Ramos (cell line): ENCODE measurements around the gene RPIA.
"Not testable (repeated sequence)": the region's sequence is repeated elsewhere in the genome, so short reads cannot be mapped to it uniquely, and the experiment has no call there.

Experiments
- in situ Hi-C: fragments of 300-500 bp; cut with MboI; formaldehyde crosslinking; loops from one replicate; pipeline ENCODE4 v1.14.3; 2022; ENCODE audit warnings: low sequenced_read_pairs; ENCODE audit not compliant: unreplicated experiment

Gene RPIA

DNA sequence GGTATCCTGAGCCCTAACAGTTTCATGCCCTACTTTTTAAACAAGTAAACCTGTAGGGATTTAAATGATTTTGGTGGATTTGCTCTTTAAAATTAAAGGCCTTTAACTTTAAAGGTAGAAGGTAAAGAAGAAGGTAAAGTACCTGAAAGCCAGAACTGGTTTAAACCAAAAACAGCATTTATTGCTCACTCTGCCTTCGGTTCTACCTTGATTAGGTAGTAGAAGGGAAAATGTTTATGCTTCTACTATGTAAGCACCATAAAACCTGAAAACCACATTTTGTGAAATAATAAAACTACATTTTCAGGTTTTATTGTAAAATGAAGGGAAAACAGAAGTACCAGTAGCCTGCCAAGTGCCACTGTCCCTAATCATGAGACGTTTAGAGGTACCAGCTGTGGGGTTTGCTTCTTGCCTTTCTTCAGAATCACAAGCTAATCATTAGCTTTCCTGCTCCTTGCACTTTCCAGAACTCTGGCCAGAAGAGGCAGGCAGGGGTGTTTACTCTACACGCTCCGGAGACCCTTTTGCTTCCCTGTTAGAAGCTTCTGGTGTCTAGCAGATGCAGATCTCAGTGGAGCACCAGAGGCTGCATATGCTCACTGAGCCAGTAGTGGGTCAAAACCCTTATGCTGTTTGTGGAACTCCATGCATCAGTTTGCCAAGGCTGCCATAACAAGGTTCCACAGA is 33.3 kb downstream of the RPIA start:
- in situ Hi-C loops = no loop called here

DNA sequence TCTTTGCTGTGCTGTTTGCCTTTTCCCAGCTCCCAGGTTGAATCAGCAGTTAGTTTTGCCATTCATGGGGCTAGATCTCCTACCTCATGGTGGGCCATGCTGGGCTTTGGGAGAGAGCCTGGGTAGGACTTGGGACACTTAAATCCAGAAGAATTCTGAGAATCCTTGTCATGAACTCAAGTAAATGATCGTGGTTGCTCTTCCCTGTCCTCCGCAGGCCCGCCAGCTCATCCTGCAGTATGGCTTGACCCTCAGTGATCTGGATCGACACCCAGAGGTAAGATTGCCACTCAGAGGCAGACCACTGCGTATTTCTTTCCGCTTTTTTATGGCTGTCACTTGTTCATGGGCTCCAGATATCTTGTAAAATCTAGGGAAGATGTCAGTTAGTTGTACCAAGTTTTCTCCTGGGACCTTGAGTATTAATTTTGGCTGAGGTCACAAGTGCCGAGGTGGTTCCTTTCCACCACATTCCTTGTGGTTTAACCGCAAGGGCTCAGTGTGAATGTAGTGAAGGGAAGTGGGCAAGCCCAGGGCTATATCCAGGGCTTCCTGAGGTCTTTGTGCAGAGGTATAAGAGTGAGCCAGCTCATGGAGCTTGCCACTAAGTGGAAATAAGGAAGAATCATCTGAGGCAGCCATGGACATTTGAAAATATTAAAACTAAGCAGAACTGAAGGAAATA is 37.7 kb downstream of the RPIA start:
- in situ Hi-C loops = no loop called here

DNA sequence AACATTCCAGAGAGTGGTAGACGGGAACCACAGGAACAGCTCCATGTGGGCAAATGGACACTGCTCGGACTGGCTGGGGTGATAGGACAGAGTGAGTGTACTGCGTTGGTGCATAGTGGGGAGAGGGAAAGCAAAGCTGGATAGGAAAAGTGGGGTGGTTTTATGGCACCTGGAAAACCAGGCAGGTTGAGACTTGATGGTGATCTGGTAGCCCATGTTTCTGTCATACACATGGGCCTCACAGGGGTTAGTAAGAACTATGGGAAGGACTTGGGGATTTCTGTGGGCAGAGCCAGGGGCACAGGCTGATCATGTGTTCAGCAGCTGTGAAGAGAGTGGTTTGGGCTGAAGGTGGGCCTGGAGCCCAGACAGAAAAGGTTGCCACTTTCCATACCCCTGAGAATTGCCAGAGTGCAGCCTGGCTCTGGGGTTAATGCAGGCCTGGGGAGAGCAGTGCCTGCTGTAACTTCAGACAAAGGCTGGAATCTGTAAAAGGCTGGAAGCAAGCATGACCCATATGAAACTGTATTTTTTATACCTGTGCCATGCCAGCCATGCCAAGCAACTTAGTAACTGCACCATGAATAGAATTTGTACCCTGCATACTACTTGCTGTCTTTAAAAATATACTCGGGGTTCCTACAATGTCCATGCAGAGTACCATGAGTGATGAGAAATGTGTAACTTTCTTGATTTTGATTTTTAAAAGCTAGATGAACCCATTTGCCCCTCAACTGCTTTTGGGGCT is 41.9 kb downstream of the RPIA start:
- in situ Hi-C loops = no loop called here

DNA sequence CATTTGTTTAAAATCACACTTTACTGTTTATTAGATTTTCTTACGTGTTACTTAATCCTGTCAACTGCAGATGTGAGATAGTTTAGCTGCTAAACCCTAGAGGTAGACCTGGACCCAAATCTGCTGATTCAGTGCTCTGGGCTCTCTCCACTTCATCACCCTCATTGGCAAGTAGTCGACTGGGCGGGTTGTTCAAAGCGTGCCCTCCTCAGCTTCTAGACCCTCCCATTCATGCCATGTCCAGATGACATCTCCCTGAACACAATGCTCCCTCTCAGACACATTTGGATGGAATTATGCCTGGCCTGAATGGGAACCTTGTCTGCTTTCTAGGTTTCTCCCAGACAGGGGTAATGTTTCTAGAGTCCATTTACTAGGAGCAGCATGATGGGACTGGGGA is 43.7 kb downstream of the RPIA start:
- in situ Hi-C loops = no loop called here

DNA sequence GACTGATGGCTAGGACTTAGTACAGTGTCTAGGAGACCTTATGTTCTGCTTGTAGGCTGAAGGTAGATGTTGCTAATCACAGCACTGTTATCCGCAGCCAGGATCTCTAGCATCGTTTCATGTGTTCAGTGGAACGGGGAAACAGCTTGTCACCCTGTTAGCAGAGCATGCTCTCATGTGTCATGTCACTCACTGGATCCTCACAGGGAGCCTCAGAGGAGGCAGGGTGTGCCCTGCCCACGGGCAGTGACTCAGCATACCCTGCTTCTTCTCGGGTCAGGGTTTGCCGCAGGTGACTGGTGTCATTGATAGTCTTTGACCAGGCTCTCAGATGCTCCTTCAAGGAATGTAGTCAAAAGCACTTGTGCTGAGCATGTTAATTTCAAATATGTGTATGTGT is 44.4 kb downstream of the RPIA start:
- in situ Hi-C loops = no loop called here

DNA sequence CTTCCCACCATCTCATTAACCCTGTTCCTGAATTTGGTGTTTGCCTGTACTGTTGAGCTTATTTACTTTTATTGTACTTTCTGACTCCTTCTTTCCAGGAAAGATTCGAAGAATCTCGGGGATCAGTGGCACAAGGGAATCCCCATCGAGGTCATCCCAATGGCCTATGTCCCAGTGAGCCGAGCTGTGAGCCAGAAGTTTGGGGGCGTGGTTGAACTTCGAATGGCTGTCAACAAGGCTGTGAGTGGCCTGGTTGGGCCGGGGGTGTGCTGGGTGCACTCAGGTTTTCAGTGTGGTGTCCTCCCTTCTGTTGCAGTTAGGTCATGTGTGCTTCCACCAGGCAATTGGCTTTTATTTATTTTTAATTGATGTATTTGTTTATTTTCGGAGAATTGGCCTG is 45.0 kb downstream of the RPIA start:
- in situ Hi-C loops = no loop called here

DNA sequence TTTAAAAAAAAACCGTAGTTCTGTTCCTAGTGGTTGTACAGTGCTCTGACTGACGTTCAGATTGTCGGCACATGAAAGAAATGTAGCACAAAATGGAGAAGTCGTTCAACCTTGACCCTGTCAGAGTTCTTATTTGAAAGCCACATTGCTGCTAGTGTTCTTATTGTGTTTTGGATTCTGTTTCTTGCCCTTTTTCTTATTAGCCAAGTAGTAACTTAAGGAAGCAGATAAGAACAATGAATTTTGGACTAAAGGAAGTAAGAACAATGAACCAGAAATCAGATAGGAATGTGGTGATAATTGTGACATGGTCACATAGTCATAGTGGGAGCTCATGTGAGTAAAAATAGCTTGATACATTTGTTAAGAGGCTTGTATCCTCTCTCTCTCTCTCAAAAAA is 45.9 kb downstream of the RPIA start:
- in situ Hi-C loops = no loop called here

DNA sequence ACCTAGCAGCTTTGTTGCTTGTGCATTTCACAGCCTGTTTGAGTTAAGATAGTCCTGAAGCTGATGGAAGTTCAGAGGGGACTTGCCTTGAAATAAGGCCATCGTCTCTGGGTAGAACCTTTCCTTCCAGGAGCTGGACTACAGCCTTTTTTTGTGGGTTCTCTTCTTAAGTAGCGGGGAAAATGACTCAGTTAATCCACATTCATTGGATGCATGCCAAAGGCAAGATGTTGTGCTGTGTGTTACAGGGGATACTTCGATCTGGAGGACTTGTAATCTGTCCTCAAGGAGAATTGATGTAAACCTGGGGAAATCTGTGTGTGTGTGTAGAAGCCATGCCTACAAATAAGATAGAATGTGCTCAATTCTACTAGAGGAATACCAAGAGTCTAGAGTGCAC is 46.8 kb downstream of the RPIA start:
- in situ Hi-C loops = no loop called here

DNA sequence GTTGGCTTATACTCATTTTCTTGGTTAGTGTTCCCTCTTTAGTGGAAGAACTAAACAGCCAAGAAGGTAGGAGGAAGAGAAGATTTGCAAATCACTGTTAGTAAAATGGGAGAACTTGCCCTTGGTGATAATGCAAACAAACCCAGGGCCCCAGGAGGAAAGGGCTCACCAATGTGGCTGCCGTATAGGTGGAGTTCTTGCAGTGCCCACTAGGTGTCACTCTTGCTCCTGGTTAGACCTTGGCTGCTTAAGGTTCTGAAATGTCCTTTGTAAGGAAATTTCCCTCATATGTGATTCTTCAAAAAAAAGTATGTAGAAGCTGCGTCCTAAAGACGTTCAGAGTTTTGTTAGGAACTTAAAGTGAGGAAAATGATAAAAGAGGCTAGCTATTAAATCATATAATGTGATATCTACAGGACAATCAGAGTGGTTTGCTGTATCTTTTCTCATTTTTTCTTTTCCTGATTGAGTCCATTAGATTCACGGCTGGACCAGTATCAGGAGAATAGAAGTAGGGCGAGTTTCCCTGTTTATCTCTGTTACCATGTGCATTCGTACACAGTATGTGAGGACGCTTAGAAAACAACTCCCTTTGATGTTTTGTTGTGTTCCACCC is 48.6 kb downstream of the RPIA start:
- in situ Hi-C loops = no loop called here

DNA sequence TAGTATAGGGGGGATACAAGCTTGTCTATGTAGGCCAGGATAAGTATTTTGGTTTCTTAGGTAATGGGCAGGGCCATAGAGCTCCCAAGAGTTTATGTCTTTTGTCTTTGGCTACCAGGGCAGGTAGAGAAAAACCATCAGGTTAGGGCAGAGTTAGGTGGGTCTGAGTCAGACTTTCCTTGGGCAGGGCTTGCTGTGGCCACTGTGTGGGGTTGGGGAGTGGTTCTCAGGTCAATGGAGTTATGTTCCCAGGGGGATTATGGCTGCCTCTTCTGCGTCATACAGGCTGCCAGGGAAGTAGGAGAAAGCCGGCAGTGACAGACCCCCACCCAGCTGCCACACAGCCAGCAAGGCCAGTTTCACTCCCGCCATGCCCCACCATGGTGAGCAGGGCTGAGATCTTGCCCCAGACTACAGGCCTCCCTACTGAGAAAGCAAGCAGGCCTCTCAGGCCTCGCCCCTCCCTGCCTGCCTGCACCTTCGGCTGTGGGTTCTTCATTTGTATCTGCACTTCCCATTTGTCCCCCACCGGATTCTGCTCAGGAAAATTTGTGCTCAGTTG is 55.5 kb downstream of the RPIA start:
- in situ Hi-C loops = no loop called here

DNA sequence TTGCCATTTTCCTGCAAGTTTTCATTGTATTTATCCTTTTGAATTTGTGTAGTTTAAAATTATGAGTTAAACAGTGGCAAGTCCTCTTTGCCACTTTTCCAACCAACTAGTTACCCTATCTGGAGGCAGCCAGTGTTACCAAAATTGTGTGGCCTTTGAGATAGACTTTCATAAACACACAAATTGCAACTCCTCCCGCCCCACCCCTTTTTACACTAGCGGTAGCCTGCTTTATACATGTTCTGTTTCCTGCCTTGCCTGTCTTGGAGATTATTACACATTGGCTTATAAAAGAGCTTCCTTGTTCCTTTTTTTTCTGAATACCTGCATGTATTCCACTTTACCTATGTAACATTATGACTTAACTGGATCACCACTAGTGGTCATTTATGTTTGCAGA is 56.5 kb downstream of the RPIA start:
- in situ Hi-C loops = no loop called here

DNA sequence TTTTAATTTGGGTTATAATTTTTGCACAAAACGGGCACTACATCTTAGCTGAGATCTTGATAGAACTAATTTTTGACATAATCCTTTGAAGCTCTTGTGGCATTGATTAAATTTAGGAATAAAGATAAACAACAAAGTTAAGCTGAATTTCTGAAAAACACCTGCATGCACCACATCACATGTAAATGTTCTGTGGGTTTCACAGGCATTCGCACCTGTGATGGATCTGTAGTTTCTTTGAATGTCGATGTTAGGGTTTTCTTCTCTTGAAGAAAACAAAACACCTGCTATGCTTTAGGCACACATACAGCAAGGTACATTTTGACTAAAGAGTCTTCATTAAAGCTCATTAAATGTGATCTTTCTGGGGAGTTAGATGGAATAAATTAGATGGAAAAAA is 60.3 kb downstream of the RPIA start:
- in situ Hi-C loops = loop anchor here (5.0 kb wide), 1 partner anchor 144 kb away; no protein-coding TSS in a partner anchor

DNA sequence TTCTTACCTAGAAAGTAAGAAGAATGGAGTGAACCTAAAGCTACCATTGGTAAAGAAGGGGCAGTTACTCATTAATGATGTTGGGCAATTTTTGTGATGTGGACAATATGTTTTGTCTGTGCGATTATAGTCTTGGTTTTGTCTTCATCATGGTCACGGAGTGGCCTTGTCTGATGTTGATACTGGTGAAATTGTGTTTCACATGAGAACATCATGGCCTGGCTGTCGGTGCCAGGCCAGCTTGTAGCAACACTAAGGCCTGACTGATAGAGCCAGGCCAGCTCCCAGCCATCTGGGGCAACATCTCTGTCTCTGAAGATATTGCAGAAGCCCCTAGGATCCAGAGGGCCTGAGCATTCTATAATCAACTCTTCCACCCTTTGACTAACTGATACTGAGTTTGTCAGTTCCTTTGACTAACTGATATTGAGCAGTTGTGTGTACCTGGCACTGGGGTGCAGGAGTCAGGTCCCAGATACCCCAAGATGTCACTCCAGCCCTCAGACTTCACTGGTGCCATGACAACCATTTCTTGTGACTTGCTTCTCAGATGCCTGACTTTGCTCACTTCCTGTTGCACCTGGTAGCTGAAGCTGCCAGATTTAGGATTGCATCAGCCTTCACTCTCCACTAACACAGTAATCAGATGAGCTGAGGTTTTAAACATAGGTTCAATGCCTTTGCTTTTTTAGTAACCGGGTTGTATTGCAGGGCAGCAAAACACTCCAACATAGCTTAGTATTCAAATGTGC is 62.5 kb downstream of the RPIA start:
- in situ Hi-C loops = loop anchor here (5.0 kb wide), 1 partner anchor 147 kb away; no protein-coding TSS in a partner anchor

DNA sequence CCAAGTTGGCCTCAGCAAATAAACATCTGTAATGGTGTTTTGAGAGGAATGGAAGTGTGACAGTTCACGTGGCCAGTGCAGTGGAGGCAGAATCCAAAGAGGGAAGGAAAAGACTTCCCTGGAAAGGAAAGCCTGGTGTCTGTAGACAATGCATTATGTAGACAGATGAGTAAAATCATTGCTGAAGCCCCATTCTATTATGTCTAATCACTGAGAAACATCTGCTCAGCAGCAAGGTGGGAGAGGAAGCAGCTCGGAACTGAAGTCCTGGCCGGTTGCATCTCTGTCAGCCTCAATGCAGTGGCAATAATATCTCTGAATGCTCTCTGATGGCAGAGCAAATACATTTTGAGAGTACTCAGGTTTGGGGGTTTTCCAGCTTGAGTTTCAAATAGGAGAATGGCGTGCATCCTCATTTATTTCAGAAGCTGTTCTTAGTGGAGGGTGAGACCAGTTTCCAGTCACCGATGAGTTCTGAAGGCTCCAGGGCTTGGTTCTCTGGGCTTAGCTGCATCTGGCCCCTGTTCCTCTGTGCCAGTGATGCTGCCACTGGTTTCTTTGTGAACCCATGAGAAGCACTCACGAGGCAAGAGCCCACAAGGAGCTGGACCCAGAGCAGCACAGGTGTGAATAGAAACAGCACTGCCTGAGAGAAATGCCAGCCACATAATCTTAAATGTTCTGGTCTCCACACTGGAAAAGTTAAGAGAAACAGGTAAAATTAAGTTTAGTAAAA is 63.3 kb downstream of the RPIA start:
- in situ Hi-C loops = loop anchor here (5.0 kb wide), 1 partner anchor 147 kb away; no protein-coding TSS in a partner anchor

DNA sequence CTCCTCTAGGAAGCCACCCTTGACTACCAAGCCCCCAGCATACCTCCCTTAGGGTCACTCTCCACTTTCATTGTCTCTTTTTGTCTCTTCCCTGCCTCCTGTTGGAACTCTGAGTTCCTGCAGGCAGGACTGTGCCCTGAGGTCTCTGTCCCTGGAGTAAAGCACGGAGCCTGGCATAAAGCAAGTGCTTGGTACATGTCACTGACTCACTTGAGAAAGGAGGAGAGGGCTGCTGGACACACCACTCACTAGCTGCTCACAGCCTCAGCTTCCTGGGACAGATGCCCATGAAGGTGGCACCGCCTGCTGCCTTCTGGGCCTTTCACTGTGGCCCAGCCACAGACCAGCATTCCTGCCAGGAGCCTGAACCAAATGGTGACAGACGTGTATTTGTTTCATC is 64.4 kb downstream of the RPIA start:
- in situ Hi-C loops = no loop called here

DNA sequence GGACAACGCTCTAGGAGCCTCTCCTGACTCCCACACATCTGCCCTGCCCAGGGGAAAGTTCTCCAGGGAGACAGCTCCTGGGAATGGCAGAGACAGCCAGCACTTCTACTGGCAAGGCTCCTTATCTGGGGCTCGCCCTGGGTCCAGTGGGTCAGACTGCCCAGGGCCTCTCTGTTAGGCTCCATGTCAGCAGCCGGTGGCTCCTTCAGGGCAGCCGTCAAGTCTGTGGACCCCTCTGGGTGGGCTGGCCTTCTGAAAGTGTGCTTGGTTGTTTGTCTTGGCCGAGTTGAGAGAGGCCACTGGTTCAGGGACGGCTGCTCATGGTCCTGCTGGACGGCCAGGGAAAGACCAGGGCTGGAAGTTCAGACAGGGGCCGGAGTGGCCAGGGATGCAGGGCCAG is 65.6 kb downstream of the RPIA start:
- in situ Hi-C loops = no loop called here

DNA sequence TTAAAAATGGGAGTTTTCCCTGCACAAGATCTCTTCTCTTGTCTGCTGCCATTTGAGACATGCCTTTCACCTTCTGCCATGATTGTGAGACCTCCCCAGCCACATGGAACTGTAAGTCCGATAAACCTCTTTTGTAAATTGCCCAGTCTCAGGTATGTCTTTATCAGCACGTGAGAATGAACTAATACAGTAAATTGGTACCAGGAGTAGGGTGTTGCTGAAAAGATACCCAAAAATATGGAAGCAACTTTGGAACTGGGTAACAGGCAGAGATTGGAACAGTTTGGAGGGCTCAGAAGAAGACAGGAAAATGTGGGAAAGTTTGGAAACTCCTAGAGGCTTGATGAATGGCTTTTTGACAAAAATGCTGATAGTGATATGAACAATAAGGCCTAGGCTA is 67.2 kb downstream of the RPIA start:
- in situ Hi-C loops = not testable (repeated sequence)

DNA sequence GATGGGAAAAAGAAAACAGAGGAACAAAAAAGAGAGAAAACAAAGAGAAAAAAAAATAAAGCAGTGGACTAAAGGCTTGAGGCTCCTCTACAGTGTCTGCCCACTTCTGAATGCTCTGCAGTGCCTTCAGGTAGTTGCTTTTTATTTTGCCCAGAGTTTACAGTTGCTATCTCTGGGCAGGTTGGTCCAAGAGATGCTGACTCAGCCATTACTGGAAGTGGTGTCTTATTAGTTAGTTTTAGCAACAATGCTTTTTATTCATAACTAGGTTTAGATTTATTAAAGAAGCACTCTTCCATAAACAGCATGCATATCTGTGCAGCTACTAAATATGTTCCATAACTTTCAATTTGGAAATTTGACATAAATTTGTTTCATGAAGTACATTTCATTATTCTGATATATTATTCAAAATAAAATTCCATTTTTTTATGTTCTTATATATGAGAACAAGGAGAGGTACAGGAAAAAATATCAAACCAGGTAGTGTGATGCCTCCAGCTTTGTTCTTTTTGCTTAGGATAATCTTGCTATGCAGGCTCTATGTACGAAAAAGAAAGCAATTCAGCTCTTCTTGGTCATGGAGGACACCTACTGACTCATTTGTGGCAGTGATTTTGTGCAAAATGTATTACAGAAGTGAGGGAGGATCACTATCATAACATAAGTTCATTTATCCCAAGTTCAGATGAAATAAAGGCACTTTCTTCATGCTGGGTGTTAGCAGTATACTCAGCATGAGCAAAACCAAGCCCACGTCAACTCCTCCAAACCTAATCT is 69.5 kb downstream of the RPIA start:
- in situ Hi-C loops = no loop called here
